Fibroblast of lung (primary cell): ENCODE data around the gene OLFM1. TPM values are rescaled to one million over a fixed set of nuclear protein-coding genes. Genes with fewer than 3 reads are reported as not detected.

Experiments
- DNase-seq, 2 donors: peaks; one replicate each; pipeline versions ENCODE4 v3.0.0 to v3.0.0-alpha.2; 2010; ENCODE audit warnings: low read depth in 2 of 2
- H2AFZ ChIP-seq: 2 replicates; pipeline ENCODE4 v1.5.1; 2012; ENCODE audit warnings: low read length, control low read depth, inconsistent platforms
- H3K27ac ChIP-seq: 2 replicates; pipeline ENCODE4 v1.5.1; 2011; ENCODE audit warnings: low read length, control low read depth; ENCODE audit not compliant: insufficient read depth
- H3K27me3 ChIP-seq: 2 replicates; pipeline ENCODE4 v1.5.1; 2011; ENCODE audit warnings: mild to moderate bottlenecking, low read length; ENCODE audit not compliant: control insufficient read depth, insufficient read depth
- H3K36me3 ChIP-seq: 2 replicates; pipeline ENCODE4 v1.5.1; 2011; ENCODE audit warnings: low read length; ENCODE audit not compliant: control insufficient read depth, insufficient read depth
- H3K4me1 ChIP-seq: 2 replicates; pipeline ENCODE4 v1.5.1; 2011; ENCODE audit warnings: low read length; ENCODE audit not compliant: control insufficient read depth, insufficient read depth; ENCODE audit errors: extremely low read depth
- H3K4me2 ChIP-seq: 2 replicates; pipeline ENCODE4 v1.5.1; 2011; ENCODE audit warnings: low read length, control low read depth; ENCODE audit not compliant: insufficient read depth; ENCODE audit errors: extremely low read depth
- H3K4me3 ChIP-seq, 4 experiments: fragments of 200-600 bp in 1 of 4; sonication (generic) in 1 of 4; replicated peaks in 1 of 4; 2 replicates each; pipeline ENCODE4 v1.5.1; 2011 to 2016; ENCODE audit warnings: low read length in 4 of 4, low read depth in 3 of 4, mild to moderate bottlenecking in 3 of 4, control low read depth in 2 of 4, inconsistent platforms in 1 of 4, mixed read lengths in 1 of 4; ENCODE audit not compliant: insufficient read depth in 1 of 4; ENCODE audit errors: control extremely low read depth in 1 of 4
- H3K79me2 ChIP-seq: 2 replicates; pipeline ENCODE4 v1.5.1; 2012; ENCODE audit warnings: mild to moderate bottlenecking, low read length, inconsistent platforms; ENCODE audit not compliant: control insufficient read depth, insufficient read depth
- H3K9ac ChIP-seq: 2 replicates; pipeline ENCODE4 v1.5.1; 2011; ENCODE audit warnings: mild to moderate bottlenecking, low read length, control low read depth; ENCODE audit not compliant: insufficient read depth
- H3K9me3 ChIP-seq: 2 replicates; pipeline ENCODE4 v1.5.1; 2012; ENCODE audit warnings: low read depth, low read length; ENCODE audit not compliant: control insufficient read depth, insufficient read depth
- H4K20me1 ChIP-seq: 2 replicates; pipeline ENCODE4 v1.5.1; 2011; ENCODE audit warnings: low read length; ENCODE audit not compliant: control insufficient read depth, insufficient read depth; ENCODE audit errors: extremely low read depth
- CTCF ChIP-seq, 2 donors: IDR thresholded peaks in 1 of 2; conservative IDR thresholded peaks in 1 of 2; 1 replicate in 1 of 2; 2 replicates in 1 of 2; pipeline ENCODE4 v1.5.1; 2011 to 2012; ENCODE audit warnings: low read length in 2 of 2, control low read depth in 1 of 2, inconsistent platforms in 1 of 2, low read depth in 1 of 2, mild to moderate bottlenecking in 1 of 2
- EZH2 ChIP-seq: IDR thresholded peaks from 2 replicates; pipeline ENCODE4 v1.5.1; 2012; ENCODE audit warnings: low read length, control low read depth, mild to moderate bottlenecking; ENCODE audit errors: missing control alignments
- polyA plus RNA-seq, 2 donors: library from polyadenylated mRNA; depleted of rRNA in 1 of 2; stranded (reverse) in 1 of 2; unstranded in 1 of 2; fragments of >200 nt; gene quantifications; 2 replicates each; pipeline ENCODE4 v1.2.1, GENCODE V29; 2011 to 2012; ENCODE audit warnings: missing spikeins in 1 of 2
- total RNA-seq: library from RNA; depleted of rRNA; stranded (reverse); fragments of >200 nt; gene quantifications from 2 replicates; pipeline ENCODE4 v1.2.1, GENCODE V29; 2014

The OLFM1 gene
- total and polyA plus RNA-seq, 2 donors (not counting 1 experiment from before 2014, with no cell fraction given), result 2.0 to 7.6 TPM

GRCh38 chr9:135165756-135166519, 78.5 kb downstream of the OLFM1 start:
- Histone ChIP-seq H2AFZ (no peak overlapping the region), H3K9ac (no peak overlapping the region), H3K27me3 (no peaks in the 10 kb centered on the region), H3K36me3 (no peaks in the 10 kb centered on the region), H3K79me2 (no peaks in the 10 kb centered on the region), H3K4me1 (no peaks in the 10 kb centered on the region), H3K4me2 (no peak overlapping the region), H3K4me3 (no peak overlapping the region), H4K20me1 (no peaks in the 10 kb centered on the region), H3K9me3 (no peaks in the 10 kb centered on the region), H3K27ac (no peak overlapping the region)
- TF ChIP-seq EZH2 (no peak), CTCF (conservative IDR thresholded peaks at IDR 0.05 in 1 of 2, IDR thresholded peaks at IDR 0.05 in 1 of 2; ENCODE audit: low read depth in 1 of 2, low read length in 2 of 2) (no peak)
- DNase-seq, result no peak

GRCh38 chr9:135166565-135166964, 79.1 kb downstream of the OLFM1 start:
- Histone ChIP-seq H3K4me1 (no peaks in the 10 kb centered on the region), H3K9me3 (no peaks in the 10 kb centered on the region), H4K20me1 (no peaks in the 10 kb centered on the region), H3K27me3 (no peaks in the 10 kb centered on the region), H2AFZ (no peak overlapping the region), H3K36me3 (no peaks in the 10 kb centered on the region), H3K4me3 (no peak overlapping the region), H3K27ac (no peak overlapping the region), H3K4me2 (no peak overlapping the region), H3K9ac (no peak overlapping the region), H3K79me2 (no peaks in the 10 kb centered on the region)
- TF ChIP-seq EZH2, result no peak
- no peak for TF ChIP-seq CTCF (conservative IDR thresholded peaks at IDR 0.05 in 1 of 2, IDR thresholded peaks at IDR 0.05 in 1 of 2; ENCODE audit: low read depth in 1 of 2, low read length in 2 of 2)
- DNase-seq, result no peak

GRCh38 chr9:135167356-135167755, 79.9 kb downstream of the OLFM1 start:
- Histone ChIP-seq H3K27ac (no peak overlapping the region), H4K20me1 (no peaks in the 10 kb centered on the region), H3K36me3 (no peaks in the 10 kb centered on the region), H3K79me2 (no peaks in the 10 kb centered on the region), H3K4me1 (no peaks in the 10 kb centered on the region), H3K9me3 (no peaks in the 10 kb centered on the region), H3K9ac (no peak overlapping the region), H3K4me3 (no peak overlapping the region), H3K27me3 (no peaks in the 10 kb centered on the region), H3K4me2 (no peak overlapping the region), H2AFZ (no peak overlapping the region)
- DNase-seq, result no peak
- no peak for TF ChIP-seq EZH2
- no peak for TF ChIP-seq CTCF (conservative IDR thresholded peaks at IDR 0.05 in 1 of 2, IDR thresholded peaks at IDR 0.05 in 1 of 2; ENCODE audit: low read depth in 1 of 2, low read length in 2 of 2)
